ENCODE measurements around the gene MYO3B.

The MYO3B gene

GRCh38 chr2:170155022-170155722 lies 22.8 kb upstream of the MYO3B start:
- Histone ChIP-seq H3K79me2 (ENCODE audit: insufficient read depth, low read length) (no peaks in the 10 kb centered on the region), H3K9ac (ENCODE audit: low read length) (no peak overlapping the region), H4K20me1 (ENCODE audit: low read depth, low read length) (no peaks in the 10 kb centered on the region), H3K9me3 (ENCODE audit: insufficient read depth, low read length) (no peaks in the 10 kb centered on the region), H3K27me3 (ENCODE audit: low read length) (no peaks in the 10 kb centered on the region), H2AFZ (ENCODE audit: low read depth, low read length, severe bottlenecking) (no peak overlapping the region), H3K4me3 (ENCODE audit: insufficient read depth, low read length, poor library complexity, severe bottlenecking) (no peak overlapping the region), H3F3A (ENCODE audit: insufficient read depth) (no peaks in the 10 kb centered on the region), H3K4me2 (ENCODE audit: low read depth, low read length, poor library complexity, severe bottlenecking) (no peak overlapping the region), H3K9me2 (replicated peaks; ENCODE audit: insufficient read depth, low read length) (no peaks in the 10 kb centered on the region), H3K27ac (ENCODE audit: low read depth, low read length) (no peak overlapping the region), H3K36me3 (ENCODE audit: low read length) (no peaks in the 10 kb centered on the region)
- TF ChIP-seq EZH2phosphoT487 (conservative IDR thresholded peaks at IDR 0.05; ENCODE audit: low read length) (no peak), CTCF (IDR thresholded peaks at IDR 0.05; ENCODE audit: insufficient read depth, low read length, poor library complexity, severe bottlenecking) (no peak)

- H3K9ac ChIP-seq (ENCODE audit: low read length) = no peak overlapping the region
- H3K4me3 ChIP-seq (ENCODE audit: insufficient read depth, low read length, poor library complexity, severe bottlenecking) = no peak overlapping the region
- H3K27me3 ChIP-seq (ENCODE audit: low read length) = no peaks in the 10 kb centered on the region
- H3K27ac ChIP-seq (ENCODE audit: low read depth, low read length) = no peak overlapping the region
- no peak for TF ChIP-seq EZH2phosphoT487 (conservative IDR thresholded peaks at IDR 0.05; ENCODE audit: low read length)
- TF ChIP-seq CTCF (IDR thresholded peaks at IDR 0.05; ENCODE audit: insufficient read depth, low read length, poor library complexity, severe bottlenecking) = no peak
- no peaks in the 10 kb centered on the region for H3K9me2 ChIP-seq (replicated peaks; ENCODE audit: insufficient read depth, low read length)
- H3F3A ChIP-seq (ENCODE audit: insufficient read depth) = no peaks in the 10 kb centered on the region
- no peak overlapping the region for H3K4me2 ChIP-seq (ENCODE audit: low read depth, low read length, poor library complexity, severe bottlenecking)
- H4K20me1 ChIP-seq (ENCODE audit: low read depth, low read length) = no peaks in the 10 kb centered on the region
- H3K79me2 ChIP-seq (ENCODE audit: insufficient read depth, low read length) = no peaks in the 10 kb centered on the region
- H2AFZ ChIP-seq (ENCODE audit: low read depth, low read length, severe bottlenecking) = no peak overlapping the region
- H3K9me3 ChIP-seq (ENCODE audit: insufficient read depth, low read length) = no peaks in the 10 kb centered on the region
- H3K36me3 ChIP-seq (ENCODE audit: low read length) = no peaks in the 10 kb centered on the region
These were observed 22.2 kb upstream of the MYO3B start for GRCh38 chr2:170155723-170156253.

- no peak overlapping the region for H3K27ac ChIP-seq (ENCODE audit: low read depth, low read length)
- no peaks in the 10 kb centered on the region for H3K36me3 ChIP-seq (ENCODE audit: low read length)
- H3K9me2 ChIP-seq (replicated peaks; ENCODE audit: insufficient read depth, low read length) = no peaks in the 10 kb centered on the region
- no peaks in the 10 kb centered on the region for H3K27me3 ChIP-seq (ENCODE audit: low read length)
- no peaks in the 10 kb centered on the region for H3K79me2 ChIP-seq (ENCODE audit: insufficient read depth, low read length)
- H3K9ac ChIP-seq (ENCODE audit: low read length) = no peak overlapping the region
- H3K9me3 ChIP-seq (ENCODE audit: insufficient read depth, low read length) = no peaks in the 10 kb centered on the region
- TF ChIP-seq CTCF (IDR thresholded peaks at IDR 0.05; ENCODE audit: insufficient read depth, low read length, poor library complexity, severe bottlenecking) = no peak
- TF ChIP-seq EZH2phosphoT487 (conservative IDR thresholded peaks at IDR 0.05; ENCODE audit: low read length) = no peak
- no peak overlapping the region for H2AFZ ChIP-seq (ENCODE audit: low read depth, low read length, severe bottlenecking)
- no peaks in the 10 kb centered on the region for H4K20me1 ChIP-seq (ENCODE audit: low read depth, low read length)
- no peak overlapping the region for H3K4me2 ChIP-seq (ENCODE audit: low read depth, low read length, poor library complexity, severe bottlenecking)
- H3K4me3 ChIP-seq (ENCODE audit: insufficient read depth, low read length, poor library complexity, severe bottlenecking) = no peak overlapping the region
- no peaks in the 10 kb centered on the region for H3F3A ChIP-seq (ENCODE audit: insufficient read depth)
These were observed 21.4 kb upstream of the MYO3B start for GRCh38 chr2:170156592-170156991.

All from SU-DHL-6 (cell line).